ENCODE data around the gene RNASEH1. TPM values are rescaled to one million over a fixed set of nuclear protein-coding genes. Genes with fewer than 3 reads are reported as not detected.
"Not testable (repeated sequence)": the region's sequence is repeated elsewhere in the genome, so short reads cannot be mapped to it uniquely, and the experiment has no call there.

RNASEH1 gene
- total RNA-seq, 6 experiments from 2014 or later, result 8.3 to 12.2 (median 10.0) TPM

DNA sequence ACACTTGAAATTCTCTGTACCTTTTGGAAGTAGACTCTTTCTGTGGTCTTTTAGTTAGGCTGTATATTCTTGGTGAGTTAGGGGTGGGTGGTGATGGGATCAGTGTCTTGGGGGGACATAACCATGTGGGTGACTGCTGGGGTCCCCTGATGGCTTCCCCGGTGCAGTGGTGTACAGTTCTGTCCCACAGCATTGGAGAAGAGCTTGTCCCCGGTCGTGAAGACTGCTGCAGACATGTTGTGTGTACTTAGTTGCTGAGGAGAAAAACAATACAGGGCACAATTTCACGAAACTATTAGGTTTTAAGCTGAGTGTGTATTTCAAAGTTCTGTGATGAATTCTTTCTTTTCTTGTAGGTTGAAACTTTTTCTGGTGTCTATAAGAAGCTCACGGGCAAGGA is 22.3 kb upstream of the RNASEH1 start:
- WGBS (ENCODE audit: insufficient coverage, low coverage, low lambda C conversion rate, missing lambda C conversion rate), result 70% methylated on average over 5 of the region's 5 CpGs
- DNase-seq (no peak), ATAC-seq (no peak)
- H3K4me3 ChIP-seq, result no peak overlapping the region
- intact Hi-C loops (cut with DNase I), result no loop called here
- TF ChIP-seq CTCF (IDR thresholded peaks at IDR 0.05) (no peak), POLR2A (IDR thresholded peaks at IDR 0.05) (no peak)
- no peaks in the 10 kb centered on the region for H3K9me3 ChIP-seq
- peaks cover 6 to 65% (median 18%) of the 10 kb centered on the region in 4 donors for H3K36me3 ChIP-seq
- H3K27ac ChIP-seq, result no peak overlapping the region
- H3K4me1 ChIP-seq, result peaks cover 0 to 39% (median 15%) of the 10 kb centered on the region in 4 donors
- no peaks in the 10 kb centered on the region for H3K27me3 ChIP-seq

- intact Hi-C loops (cut with DNase I), result no loop called here
- Histone ChIP-seq H3K27me3 (no peaks in the 10 kb centered on the region), H3K36me3 (peaks cover 6 to 65% (median 18%) of the 10 kb centered on the region in 4 donors), H3K9me3 (no peaks in the 10 kb centered on the region), H3K4me3 (no peak overlapping the region), H3K4me1 (peaks cover 0 to 42% (median 10%) of the 10 kb centered on the region in 4 donors), H3K27ac (no peak overlapping the region)
- ATAC-seq, result no peak
- DNase-seq, result no peak
- 72% methylated on average over 5 of the region's 5 CpGs for whole genome bisulfite sequencing (ENCODE audit: insufficient coverage, low coverage, low lambda C conversion rate, missing lambda C conversion rate)
- TF ChIP-seq POLR2A (IDR thresholded peaks at IDR 0.05) (no peak), CTCF (IDR thresholded peaks at IDR 0.05) (no peak)
Measured at GRCh38 chr2:3578987-3579386, 20.9 kb upstream of the RNASEH1 start.

DNA sequence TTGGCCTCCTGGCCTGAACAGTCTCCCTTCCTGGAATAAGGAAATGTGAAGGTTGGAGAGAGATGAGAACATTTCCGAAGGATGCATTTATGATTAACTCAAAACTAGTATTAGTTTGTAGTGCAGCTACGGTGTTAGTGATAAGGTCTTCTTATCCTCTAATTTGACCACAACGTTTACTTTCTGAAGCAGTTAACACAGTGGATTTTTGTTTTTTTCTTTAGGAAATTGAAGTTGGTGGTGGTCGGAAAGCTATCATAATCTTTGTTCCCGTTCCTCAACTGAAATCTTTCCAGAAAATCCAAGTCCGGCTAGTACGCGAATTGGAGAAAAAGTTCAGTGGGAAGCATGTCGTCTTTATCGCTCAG is 18.1 kb upstream of the RNASEH1 start:
- Histone ChIP-seq H3K4me3 (peak overlapping the region; percentile 86 to 88 (median 87)), H3K36me3 (peaks cover 6 to 47% (median 15%) of the 10 kb centered on the region in 4 donors), H3K4me1 (peaks cover 0 to 42% (median 10%) of the 10 kb centered on the region in 4 donors), H3K27ac (peak overlapping the region in 2 of 3 donors; percentile 50 to 85)
- ATAC-seq; DNase-seq; H3K27me3 ChIP-seq; intact Hi-C loops (cut with DNase I); H3K9me3 ChIP-seq: not testable (repeated sequence)
- 61% methylated on average over 10 of the region's 10 CpGs for WGBS (ENCODE audit: insufficient coverage, low coverage, low lambda C conversion rate, missing lambda C conversion rate)

GRCh38 chr2:3575534-3576262 is 17.6 kb upstream of the RNASEH1 start:
- Histone ChIP-seq H3K4me1 (peaks cover 0 to 42% (median 10%) of the 10 kb centered on the region in 4 donors), H3K27ac (peak overlapping the region; percentile 50 to 85 (median 57)), H3K36me3 (peaks cover 6 to 42% (median 12%) of the 10 kb centered on the region in 4 donors), H3K4me3 (peak overlapping the region; percentile 86 to 88 (median 87)), H3K9me3 (no peaks in the 10 kb centered on the region), H3K27me3 (no peaks in the 10 kb centered on the region)
- WGBS (ENCODE audit: insufficient coverage, low coverage, low lambda C conversion rate, missing lambda C conversion rate), result 5% methylated on average over 18 of the region's 54 CpGs
- intact Hi-C loops (cut with DNase I), result no loop called here
- no peak for DNase-seq
- peak; percentile 14 to 32 (median 20) for ATAC-seq
- TF ChIP-seq POLR2A (IDR thresholded peaks at IDR 0.05) (no peak), CTCF (IDR thresholded peaks at IDR 0.05) (no peak)

- TF ChIP-seq CTCF (IDR thresholded peaks at IDR 0.05) (no peak), POLR2A (IDR thresholded peaks at IDR 0.05) (no peak)
- Histone ChIP-seq H3K9me3 (no peaks in the 10 kb centered on the region), H3K4me1 (peaks cover 0 to 40% (median 9%) of the 10 kb centered on the region in 4 donors), H3K27me3 (no peaks in the 10 kb centered on the region), H3K27ac (no peak overlapping the region), H3K4me3 (peak overlapping the region in 1 of 3 donors; percentile 86), H3K36me3 (peaks cover 0 to 27% (median 5%) of the 10 kb centered on the region in 4 donors)
- ATAC-seq (no peak), DNase-seq (no peak)
- WGBS (ENCODE audit: insufficient coverage, low coverage, low lambda C conversion rate, missing lambda C conversion rate), result 95% methylated on average over 6 of the region's 11 CpGs
- intact Hi-C loops (cut with DNase I), result no loop called here
Measured at GRCh38 chr2:3574155-3574554, 16.0 kb upstream of the RNASEH1 start.
